ENCODE data around the gene CCNC.

The CCNC gene

GRCh38 chr6:99579781-99580180 lies 11.3 kb upstream of the CCNC start (continued):
- TF ChIP-seq ZNF626 (tag by site-specific recombination; IDR thresholded peaks at IDR 0.05) = no peak
- TF ChIP-seq PBX3 (CRISPR knock-in tag; IDR thresholded peaks at IDR 0.05) = no peak
- no peak for TF ChIP-seq ZNF416 (tag by site-specific recombination; IDR thresholded peaks at IDR 0.05)
- no peak for TF ChIP-seq BCL11B (tag by site-specific recombination; IDR thresholded peaks at IDR 0.05; ENCODE audit: low read depth)

- Histone ChIP-seq H3K9me3 (ENCODE audit: control insufficient read depth, insufficient read depth, low read depth, low read length) (no peaks in the 10 kb centered on the region), H3K36me3 (ENCODE audit: control insufficient read depth in 2 of 2, insufficient read depth in 1 of 2, low read length in 2 of 2) (no peaks in the 10 kb centered on the region), H3K4me1 (ENCODE audit: control insufficient read depth, insufficient read depth, low read length) (no peaks in the 10 kb centered on the region), H3K27ac (ENCODE audit: extremely low read depth, low read depth, low read length) (no peak overlapping the region), H3K4me3 (ENCODE audit: low read depth, low read length) (no peak overlapping the region)
- CTCF ChIA-PET = interaction anchor here (0.6 to 1.7 kb wide), 3 partner anchors 13 to 207 kb away, joined by 3 to 10 read pairs (median 4); no protein-coding TSS in a partner anchor
- TF ChIP-seq ZNF548 (tag by site-specific recombination; IDR thresholded peaks at IDR 0.05) = no peak
- TF ChIP-seq, protein P1, sequence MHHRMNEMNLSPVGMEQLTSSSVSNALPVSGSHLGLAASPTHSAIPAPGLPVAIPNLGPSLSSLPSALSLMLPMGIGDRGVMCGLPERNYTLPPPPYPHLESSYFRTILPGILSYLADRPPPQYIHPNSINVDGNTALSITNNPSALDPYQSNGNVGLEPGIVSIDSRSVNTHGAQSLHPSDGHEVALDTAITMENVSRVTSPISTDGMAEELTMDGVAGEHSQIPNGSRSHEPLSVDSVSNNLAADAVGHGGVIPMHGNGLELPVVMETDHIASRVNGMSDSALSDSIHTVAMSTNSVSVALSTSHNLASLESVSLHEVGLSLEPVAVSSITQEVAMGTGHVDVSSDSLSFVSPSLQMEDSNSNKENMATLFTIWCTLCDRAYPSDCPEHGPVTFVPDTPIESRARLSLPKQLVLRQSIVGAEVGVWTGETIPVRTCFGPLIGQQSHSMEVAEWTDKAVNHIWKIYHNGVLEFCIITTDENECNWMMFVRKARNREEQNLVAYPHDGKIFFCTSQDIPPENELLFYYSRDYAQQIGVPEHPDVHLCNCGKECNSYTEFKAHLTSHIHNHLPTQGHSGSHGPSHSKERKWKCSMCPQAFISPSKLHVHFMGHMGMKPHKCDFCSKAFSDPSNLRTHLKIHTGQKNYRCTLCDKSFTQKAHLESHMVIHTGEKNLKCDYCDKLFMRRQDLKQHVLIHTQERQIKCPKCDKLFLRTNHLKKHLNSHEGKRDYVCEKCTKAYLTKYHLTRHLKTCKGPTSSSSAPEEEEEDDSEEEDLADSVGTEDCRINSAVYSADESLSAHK (tag by site-specific recombination; IDR thresholded peaks at IDR 0.05) = no peak
- TF ChIP-seq ZBTB6 (tag by site-specific recombination; IDR thresholded peaks at IDR 0.05) = no peak
- TF ChIP-seq, protein P2, sequence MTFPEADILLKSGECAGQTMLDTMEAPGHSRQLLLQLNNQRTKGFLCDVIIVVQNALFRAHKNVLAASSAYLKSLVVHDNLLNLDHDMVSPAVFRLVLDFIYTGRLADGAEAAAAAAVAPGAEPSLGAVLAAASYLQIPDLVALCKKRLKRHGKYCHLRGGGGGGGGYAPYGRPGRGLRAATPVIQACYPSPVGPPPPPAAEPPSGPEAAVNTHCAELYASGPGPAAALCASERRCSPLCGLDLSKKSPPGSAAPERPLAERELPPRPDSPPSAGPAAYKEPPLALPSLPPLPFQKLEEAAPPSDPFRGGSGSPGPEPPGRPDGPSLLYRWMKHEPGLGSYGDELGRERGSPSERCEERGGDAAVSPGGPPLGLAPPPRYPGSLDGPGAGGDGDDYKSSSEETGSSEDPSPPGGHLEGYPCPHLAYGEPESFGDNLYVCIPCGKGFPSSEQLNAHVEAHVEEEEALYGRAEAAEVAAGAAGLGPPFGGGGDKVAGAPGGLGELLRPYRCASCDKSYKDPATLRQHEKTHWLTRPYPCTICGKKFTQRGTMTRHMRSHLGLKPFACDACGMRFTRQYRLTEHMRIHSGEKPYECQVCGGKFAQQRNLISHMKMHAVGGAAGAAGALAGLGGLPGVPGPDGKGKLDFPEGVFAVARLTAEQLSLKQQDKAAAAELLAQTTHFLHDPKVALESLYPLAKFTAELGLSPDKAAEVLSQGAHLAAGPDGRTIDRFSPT (tag by site-specific recombination; IDR thresholded peaks at IDR 0.05) = no peak
- no peak for TF ChIP-seq MEIS1 (CRISPR knock-in tag; IDR thresholded peaks at IDR 0.05; ENCODE audit: borderline replicate concordance)
- TF ChIP-seq, protein P3, sequence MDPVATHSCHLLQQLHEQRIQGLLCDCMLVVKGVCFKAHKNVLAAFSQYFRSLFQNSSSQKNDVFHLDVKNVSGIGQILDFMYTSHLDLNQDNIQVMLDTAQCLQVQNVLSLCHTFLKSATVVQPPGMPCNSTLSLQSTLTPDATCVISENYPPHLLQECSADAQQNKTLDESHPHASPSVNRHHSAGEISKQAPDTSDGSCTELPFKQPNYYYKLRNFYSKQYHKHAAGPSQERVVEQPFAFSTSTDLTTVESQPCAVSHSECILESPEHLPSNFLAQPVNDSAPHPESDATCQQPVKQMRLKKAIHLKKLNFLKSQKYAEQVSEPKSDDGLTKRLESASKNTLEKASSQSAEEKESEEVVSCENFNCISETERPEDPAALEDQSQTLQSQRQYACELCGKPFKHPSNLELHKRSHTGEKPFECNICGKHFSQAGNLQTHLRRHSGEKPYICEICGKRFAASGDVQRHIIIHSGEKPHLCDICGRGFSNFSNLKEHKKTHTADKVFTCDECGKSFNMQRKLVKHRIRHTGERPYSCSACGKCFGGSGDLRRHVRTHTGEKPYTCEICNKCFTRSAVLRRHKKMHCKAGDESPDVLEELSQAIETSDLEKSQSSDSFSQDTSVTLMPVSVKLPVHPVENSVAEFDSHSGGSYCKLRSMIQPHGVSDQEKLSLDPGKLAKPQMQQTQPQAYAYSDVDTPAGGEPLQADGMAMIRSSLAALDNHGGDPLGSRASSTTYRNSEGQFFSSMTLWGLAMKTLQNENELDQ (tag by site-specific recombination; IDR thresholded peaks at IDR 0.05; ENCODE audit: low read depth) = no peak
- POLR2A ChIA-PET = no interaction called here
These were observed 7.2 kb upstream of the CCNC start for GRCh38 chr6:99575544-99576227.

GRCh38 chr6:99573980-99574617 lies 5.6 kb upstream of the CCNC start:
- TF ChIP-seq ZNF549 (tag by site-specific recombination; IDR thresholded peaks at IDR 0.05) (no peak), ZNF426 (tag by site-specific recombination; IDR thresholded peaks at IDR 0.05) (no peak), ZNF324 (tag by site-specific recombination; IDR thresholded peaks at IDR 0.05) (no peak), ZBTB11 (tag by site-specific recombination; conservative IDR thresholded peaks at IDR 0.05; ENCODE audit: low read depth) (no peak), ZNF623 (tag by site-specific recombination; IDR thresholded peaks at IDR 0.05) (no peak)
- ChIA-PET POLR2A (no interaction called here), CTCF (interaction anchor here (0.6 to 1.7 kb wide), 2 partner anchors 15 to 429 kb away, joined by 3 to 10 read pairs; no protein-coding TSS in a partner anchor)
- no peak overlapping the region for H3K27ac ChIP-seq (ENCODE audit: extremely low read depth, low read depth, low read length)
- H3K4me1 ChIP-seq (ENCODE audit: control insufficient read depth, insufficient read depth, low read length) = no peaks in the 10 kb centered on the region
- no peaks in the 10 kb centered on the region for H3K9me3 ChIP-seq (ENCODE audit: control insufficient read depth, insufficient read depth, low read depth, low read length)
- no peaks in the 10 kb centered on the region for H3K36me3 ChIP-seq (ENCODE audit: control insufficient read depth in 2 of 2, insufficient read depth in 1 of 2, low read length in 2 of 2)
- H3K4me3 ChIP-seq (ENCODE audit: low read depth, low read length) = no peak overlapping the region

All from HEK293 (cell line).